SK-N-MC (cell line): ENCODE measurements around the gene CEP63.
"Not testable (repeated sequence)": the region's sequence is repeated elsewhere in the genome, so short reads cannot be mapped to it uniquely, and the experiment has no call there.

Experiments used
- DNase-seq: peaks from one replicate; pipeline ENCODE4 v3.0.0-alpha.2; 2011; ENCODE audit warnings: low read depth, low spot score
- H3K27ac ChIP-seq: fragments of 200-600 bp; sonication (generic); 2 replicates; pipeline ENCODE4 v1.5.1; 2016; ENCODE audit warnings: mixed run types
- H3K36me3 ChIP-seq: fragments of 200-600 bp; sonication (generic); 2 replicates; pipeline ENCODE4 v1.6.1; 2017; ENCODE audit warnings: antibody characterized with exemption, low read length, mixed read lengths; ENCODE audit not compliant: insufficient read depth
- H3K4me3 ChIP-seq: fragments of 200-600 bp; sonication (generic); 2 replicates; pipeline ENCODE4 v1.5.1; 2016
- H3K9ac ChIP-seq: fragments of 200-600 bp; sonication (generic); 2 replicates; pipeline ENCODE4 v1.8.0; 2017; ENCODE audit warnings: mixed run types, mixed read lengths; ENCODE audit not compliant: insufficient read length
- H3K9me3 ChIP-seq: fragments of 200-600 bp; sonication (generic); 2 replicates; pipeline ENCODE4 v1.6.1; 2017; ENCODE audit warnings: low read depth, mild to moderate bottlenecking, antibody characterized with exemption, low read length, moderate library complexity, mixed read lengths
- EZH2 ChIP-seq: fragments of 200-600 bp; sonication (generic); IDR thresholded peaks from one replicate; pipeline ENCODE4 v1.6.1; 2017; ENCODE audit warnings: antibody characterized with exemption
- FOXP2 ChIP-seq: optimal IDR thresholded peaks from 2 replicates; pipeline ENCODE3; 2011; ENCODE audit warnings: mild to moderate bottlenecking, moderate library complexity; ENCODE audit not compliant: insufficient read depth; ENCODE audit errors: extremely low read length, control extremely low read depth
- POLR2AphosphoS5 ChIP-seq: IDR thresholded peaks from 2 replicates; pipeline ENCODE4 v1.6.1; 2012; ENCODE audit warnings: mild to moderate bottlenecking, low read depth, low read length, borderline replicate concordance

The CEP63 gene

GRCh38 chr3:134564991-134565390 is 79.1 kb downstream of the CEP63 start:
- Histone ChIP-seq H3K9me3 (no peaks in the 10 kb centered on the region), H3K27ac (no peak overlapping the region), H3K36me3 (no peaks in the 10 kb centered on the region), H3K9ac (no peak overlapping the region), H3K4me3 (no peak overlapping the region)
- TF ChIP-seq FOXP2 (no peak), POLR2AphosphoS5 (no peak), EZH2 (no peak)
- no peak for DNase-seq

- no peak for DNase-seq
Observed at GRCh38 chr3:134567605-134568004, 81.7 kb downstream of the CEP63 start.

GRCh38 chr3:134568790-134569189 is 82.9 kb downstream of the CEP63 start:
- Histone ChIP-seq H3K4me3 (no peak overlapping the region), H3K9ac (no peak overlapping the region), H3K36me3 (no peaks in the 10 kb centered on the region), H3K27ac (no peak overlapping the region), H3K9me3 (no peaks in the 10 kb centered on the region)
- no peak for TF ChIP-seq POLR2AphosphoS5
- no peak for TF ChIP-seq FOXP2
- no peak for TF ChIP-seq EZH2
- no peak for DNase-seq

More at GRCh38 chr3:134567605-134568004, 81.7 kb downstream of the CEP63 start:
- Histone ChIP-seq H3K9ac (no peak overlapping the region), H3K4me3 (no peak overlapping the region), H3K9me3 (no peaks in the 10 kb centered on the region), H3K27ac (no peak overlapping the region), H3K36me3 (no peaks in the 10 kb centered on the region)
- no peak for TF ChIP-seq POLR2AphosphoS5
- TF ChIP-seq FOXP2, result no peak
- TF ChIP-seq EZH2, result no peak

- H3K9me3 ChIP-seq, H3K9ac ChIP-seq, H3K4me3 ChIP-seq, H3K27ac ChIP-seq, H3K36me3 ChIP-seq, DNase-seq: not testable (repeated sequence)
Observed at GRCh38 chr3:134569899-134570298, 84.0 kb downstream of the CEP63 start.

GRCh38 chr3:134576426-134576825 is 90.6 kb downstream of the CEP63 start:
- TF ChIP-seq POLR2AphosphoS5 (no peak), EZH2 (no peak), FOXP2 (no peak)
- Histone ChIP-seq H3K9ac (no peak overlapping the region), H3K36me3 (no peaks in the 10 kb centered on the region), H3K9me3 (no peaks in the 10 kb centered on the region), H3K27ac (no peak overlapping the region), H3K4me3 (no peak overlapping the region)
- DNase-seq, result no peak

- Histone ChIP-seq H3K27ac (no peak overlapping the region), H3K36me3 (no peaks in the 10 kb centered on the region), H3K9ac (no peak overlapping the region), H3K4me3 (no peak overlapping the region), H3K9me3 (no peaks in the 10 kb centered on the region)
- no peak for DNase-seq
- TF ChIP-seq EZH2, result no peak
- no peak for TF ChIP-seq FOXP2
- no peak for TF ChIP-seq POLR2AphosphoS5
Observed at GRCh38 chr3:134576831-134577230, 91.0 kb downstream of the CEP63 start.

GRCh38 chr3:134579141-134579665 is 93.3 kb downstream of the CEP63 start:
- no peak overlapping the region for H3K4me3 ChIP-seq
- no peaks in the 10 kb centered on the region for H3K9me3 ChIP-seq
- no peak for DNase-seq
- no peak for TF ChIP-seq POLR2AphosphoS5
- TF ChIP-seq EZH2, result no peak
- TF ChIP-seq FOXP2, result no peak
- H3K9ac ChIP-seq, result no peak overlapping the region
- H3K27ac ChIP-seq, result no peak overlapping the region
- H3K36me3 ChIP-seq, result no peaks in the 10 kb centered on the region

- no peak for DNase-seq
- TF ChIP-seq EZH2 (no peak), FOXP2 (no peak), POLR2AphosphoS5 (no peak)
- Histone ChIP-seq H3K9me3 (no peaks in the 10 kb centered on the region), H3K9ac (no peak overlapping the region), H3K4me3 (no peak overlapping the region), H3K27ac (no peak overlapping the region), H3K36me3 (no peaks in the 10 kb centered on the region)
Observed at GRCh38 chr3:134590766-134591165, 104.9 kb downstream of the CEP63 start.

GRCh38 chr3:134592806-134593205 is 106.9 kb downstream of the CEP63 start:
- H3K9me3 ChIP-seq, result no peaks in the 10 kb centered on the region
- no peaks in the 10 kb centered on the region for H3K36me3 ChIP-seq
- TF ChIP-seq FOXP2 (no peak), POLR2AphosphoS5 (no peak), EZH2 (no peak)
- H3K4me3 ChIP-seq, result no peak overlapping the region
- no peak overlapping the region for H3K27ac ChIP-seq
- H3K9ac ChIP-seq, result no peak overlapping the region
- DNase-seq, result no peak

- DNase-seq, result no peak
- Histone ChIP-seq H3K9ac (no peak overlapping the region), H3K9me3 (no peaks in the 10 kb centered on the region), H3K27ac (no peak overlapping the region), H3K36me3 (no peaks in the 10 kb centered on the region), H3K4me3 (no peak overlapping the region)
- no peak for TF ChIP-seq EZH2
- no peak for TF ChIP-seq FOXP2
- TF ChIP-seq POLR2AphosphoS5, result no peak
Observed at GRCh38 chr3:134594331-134594741, 108.5 kb downstream of the CEP63 start.

- not testable (repeated sequence) for H3K9ac ChIP-seq, H3K9me3 ChIP-seq, DNase-seq, H3K36me3 ChIP-seq, H3K4me3 ChIP-seq, H3K27ac ChIP-seq
Observed at GRCh38 chr3:134594986-134595385, 109.1 kb downstream of the CEP63 start.
